ENCODE results near the gene ARHGAP33.

The ARHGAP33 gene

GRCh38 chr19:35774274-35775045, 904 bp upstream of the ARHGAP33 start:
- Histone ChIP-seq H3K4me1 (ENCODE audit: control insufficient read depth, insufficient read depth, low read length) (peaks cover 28% of the 10 kb centered on the region), H3K27me3 (ENCODE audit: control insufficient read depth, insufficient read depth, low read length) (peaks cover 21% of the 10 kb centered on the region), H3K36me3 (ENCODE audit: control insufficient read depth, insufficient read depth, low read length) (no peaks in the 10 kb centered on the region), H3K27ac (ENCODE audit: low read depth, low read length) (no peak overlapping the region), H3K4me3 (ENCODE audit: low read depth, low read length) (peak overlapping the region; percentile 54), H3K9me3 (ENCODE audit: control insufficient read depth, insufficient read depth, low read depth, low read length) (no peaks in the 10 kb centered on the region), H3K9ac (ENCODE audit: low read length) (no peak overlapping the region)

GRCh38 chr19:35775046-35775297, 392 bp upstream of the ARHGAP33 start:
- Histone ChIP-seq H3K9me3 (ENCODE audit: control insufficient read depth, insufficient read depth, low read depth, low read length) (no peaks in the 10 kb centered on the region), H3K36me3 (ENCODE audit: control insufficient read depth, insufficient read depth, low read length) (no peaks in the 10 kb centered on the region), H3K4me1 (ENCODE audit: control insufficient read depth, insufficient read depth, low read length) (peaks cover 28% of the 10 kb centered on the region), H3K9ac (ENCODE audit: low read length) (no peak overlapping the region), H3K4me3 (ENCODE audit: low read depth, low read length) (peak overlapping the region; percentile 54), H3K27ac (ENCODE audit: low read depth, low read length) (no peak overlapping the region), H3K27me3 (ENCODE audit: control insufficient read depth, insufficient read depth, low read length) (peaks cover 21% of the 10 kb centered on the region)

GRCh38 chr19:35776102-35776788, 881 bp downstream of the ARHGAP33 start:
- no peak overlapping the region for H3K27ac ChIP-seq (ENCODE audit: low read depth, low read length)
- peaks cover 28% of the 10 kb centered on the region for H3K4me1 ChIP-seq (ENCODE audit: control insufficient read depth, insufficient read depth, low read length)
- no peak overlapping the region for H3K9ac ChIP-seq (ENCODE audit: low read length)
- H3K4me3 ChIP-seq (ENCODE audit: low read depth, low read length), result peak overlapping the region; percentile 72
- peaks cover 21% of the 10 kb centered on the region for H3K27me3 ChIP-seq (ENCODE audit: control insufficient read depth, insufficient read depth, low read length)
- H3K36me3 ChIP-seq (ENCODE audit: control insufficient read depth, insufficient read depth, low read length), result no peaks in the 10 kb centered on the region
- no peaks in the 10 kb centered on the region for H3K9me3 ChIP-seq (ENCODE audit: control insufficient read depth, insufficient read depth, low read depth, low read length)

GRCh38 chr19:35777086-35777841, 1.9 kb downstream of the ARHGAP33 start:
- H3K9ac ChIP-seq (ENCODE audit: low read length), result no peak overlapping the region
- peak overlapping the region; percentile 15; the same call in 1 of the 2 replicates for H3K4me3 ChIP-seq (ENCODE audit: low read depth, low read length)

GRCh38 chr19:35777961-35778360, 2.6 kb downstream of the ARHGAP33 start:
- Histone ChIP-seq H3K27ac (ENCODE audit: low read depth, low read length) (no peak overlapping the region), H3K9ac (ENCODE audit: low read length) (no peak overlapping the region), H3K4me1 (ENCODE audit: control insufficient read depth, insufficient read depth, low read length) (peaks cover 31% of the 10 kb centered on the region), H3K27me3 (ENCODE audit: control insufficient read depth, insufficient read depth, low read length) (peaks cover 21% of the 10 kb centered on the region), H3K4me3 (ENCODE audit: low read depth, low read length) (0 out of 2 replicates have a peak overlapping the region, but pooled peaks have one; percentile 15), H3K9me3 (ENCODE audit: control insufficient read depth, insufficient read depth, low read depth, low read length) (no peaks in the 10 kb centered on the region), H3K36me3 (ENCODE audit: control insufficient read depth, insufficient read depth, low read length) (no peaks in the 10 kb centered on the region)

More at GRCh38 chr19:35777086-35777841, 1.9 kb downstream of the ARHGAP33 start:
- Histone ChIP-seq H3K36me3 (ENCODE audit: control insufficient read depth, insufficient read depth, low read length) (no peaks in the 10 kb centered on the region), H3K9me3 (ENCODE audit: control insufficient read depth, insufficient read depth, low read depth, low read length) (no peaks in the 10 kb centered on the region), H3K27me3 (ENCODE audit: control insufficient read depth, insufficient read depth, low read length) (peaks cover 21% of the 10 kb centered on the region), H3K4me1 (ENCODE audit: control insufficient read depth, insufficient read depth, low read length) (peaks cover 31% of the 10 kb centered on the region), H3K27ac (ENCODE audit: low read depth, low read length) (no peak overlapping the region)

GRCh38 chr19:35779033-35779432, 3.7 kb downstream of the ARHGAP33 start:
- Histone ChIP-seq H3K4me3 (ENCODE audit: low read depth, low read length) (no peak overlapping the region), H3K27ac (ENCODE audit: low read depth, low read length) (no peak overlapping the region), H3K36me3 (ENCODE audit: control insufficient read depth, insufficient read depth, low read length) (no peaks in the 10 kb centered on the region), H3K4me1 (ENCODE audit: control insufficient read depth, insufficient read depth, low read length) (peaks cover 34% of the 10 kb centered on the region), H3K9me3 (ENCODE audit: control insufficient read depth, insufficient read depth, low read depth, low read length) (no peaks in the 10 kb centered on the region), H3K9ac (ENCODE audit: low read length) (no peak overlapping the region), H3K27me3 (ENCODE audit: control insufficient read depth, insufficient read depth, low read length) (peaks cover 21% of the 10 kb centered on the region)

GRCh38 chr19:35780058-35780457, 4.7 kb downstream of the ARHGAP33 start:
- H3K27ac ChIP-seq (ENCODE audit: low read depth, low read length), result no peak overlapping the region
- no peaks in the 10 kb centered on the region for H3K9me3 ChIP-seq (ENCODE audit: control insufficient read depth, insufficient read depth, low read depth, low read length)
- H3K4me3 ChIP-seq (ENCODE audit: low read depth, low read length), result no peak overlapping the region
- H3K36me3 ChIP-seq (ENCODE audit: control insufficient read depth, insufficient read depth, low read length), result no peaks in the 10 kb centered on the region
- peaks cover 15% of the 10 kb centered on the region; the same call in 1 of the 2 replicates for H3K27me3 ChIP-seq (ENCODE audit: control insufficient read depth, insufficient read depth, low read length)
- peaks cover 27% of the 10 kb centered on the region for H3K4me1 ChIP-seq (ENCODE audit: control insufficient read depth, insufficient read depth, low read length)
- H3K9ac ChIP-seq (ENCODE audit: low read length), result no peak overlapping the region

- H3K9me3 ChIP-seq (ENCODE audit: control insufficient read depth, insufficient read depth, low read depth, low read length), result no peaks in the 10 kb centered on the region
These were observed 5.4 kb downstream of the ARHGAP33 start for GRCh38 chr19:35780717-35781116.

GRCh38 chr19:35781650-35782049, 6.3 kb downstream of the ARHGAP33 start:
- Histone ChIP-seq H3K9ac (ENCODE audit: low read length) (no peak overlapping the region), H3K4me1 (ENCODE audit: control insufficient read depth, insufficient read depth, low read length) (peaks cover 22% of the 10 kb centered on the region), H3K27me3 (ENCODE audit: control insufficient read depth, insufficient read depth, low read length) (peaks cover 9% of the 10 kb centered on the region; the same call in 1 of the 2 replicates), H3K36me3 (ENCODE audit: control insufficient read depth, insufficient read depth, low read length) (no peaks in the 10 kb centered on the region), H3K9me3 (ENCODE audit: control insufficient read depth, insufficient read depth, low read depth, low read length) (no peaks in the 10 kb centered on the region), H3K27ac (ENCODE audit: low read depth, low read length) (no peak overlapping the region), H3K4me3 (ENCODE audit: low read depth, low read length) (no peak overlapping the region)

More at GRCh38 chr19:35780717-35781116, 5.4 kb downstream of the ARHGAP33 start:
- Histone ChIP-seq H3K36me3 (ENCODE audit: control insufficient read depth, insufficient read depth, low read length) (no peaks in the 10 kb centered on the region), H3K4me1 (ENCODE audit: control insufficient read depth, insufficient read depth, low read length) (peaks cover 29% of the 10 kb centered on the region), H3K9ac (ENCODE audit: low read length) (no peak overlapping the region), H3K27ac (ENCODE audit: low read depth, low read length) (no peak overlapping the region), H3K27me3 (ENCODE audit: control insufficient read depth, insufficient read depth, low read length) (peaks cover 15% of the 10 kb centered on the region; the same call in 1 of the 2 replicates), H3K4me3 (ENCODE audit: low read depth, low read length) (no peak overlapping the region)

GRCh38 chr19:35782589-35782988, 7.2 kb downstream of the ARHGAP33 start:
- H3K9ac ChIP-seq (ENCODE audit: low read length), result no peak overlapping the region
- 0 out of 2 replicates have a peak, but pooled peaks cover 2% of the 10 kb centered on the region for H3K27me3 ChIP-seq (ENCODE audit: control insufficient read depth, insufficient read depth, low read length)
- H3K4me3 ChIP-seq (ENCODE audit: low read depth, low read length), result no peak overlapping the region
- H3K36me3 ChIP-seq (ENCODE audit: control insufficient read depth, insufficient read depth, low read length), result no peaks in the 10 kb centered on the region
- peaks cover 13% of the 10 kb centered on the region for H3K4me1 ChIP-seq (ENCODE audit: control insufficient read depth, insufficient read depth, low read length)
- no peaks in the 10 kb centered on the region for H3K9me3 ChIP-seq (ENCODE audit: control insufficient read depth, insufficient read depth, low read depth, low read length)
- no peak overlapping the region for H3K27ac ChIP-seq (ENCODE audit: low read depth, low read length)

All from HUES6 (cell line).